K562 (cell line): ENCODE measurements around the gene SUPT5H. TPM values are rescaled to one million over a fixed set of nuclear protein-coding genes. Genes with fewer than 3 reads are reported as not detected.
"Not testable (repeated sequence)": the region's sequence is repeated elsewhere in the genome, so short reads cannot be mapped to it uniquely, and the experiment has no call there.

ENCODE experiments used
- CBFA2T3 ChIP-seq: fragments of 450-650 bp; IDR thresholded peaks from 2 replicates; pipeline ENCODE4 v1.6.1; 2017
- CXXC5 ChIP-seq: fragments of 250-450 bp; sonication (Bioruptor Pico); IDR thresholded peaks from 2 replicates; pipeline ENCODE4 v1.8.0; 2022; ENCODE audit warnings: inconsistent platforms, mild to moderate bottlenecking, moderate library complexity
- DMBX1 ChIP-seq: fragments of 250-450 bp; sonication (Bioruptor Pico); IDR thresholded peaks from 2 replicates; pipeline ENCODE4 v1.8.0; 2022; ENCODE audit warnings: inconsistent platforms, mild to moderate bottlenecking, moderate library complexity, borderline replicate concordance
- MECOM ChIP-seq: fragments of 250-450 bp; sonication (Bioruptor Pico); IDR thresholded peaks from 2 replicates; pipeline ENCODE4 v1.8.0; 2022; ENCODE audit warnings: inconsistent platforms
- MEF2D ChIP-seq: conservative IDR thresholded peaks from 2 replicates; pipeline ENCODE4 v1.6.1; 2016; ENCODE audit warnings: low read depth, missing genetic modification characterization, missing compliant biosample characterization
- NR2C1 ChIP-seq, 2 experiments: fragments of 450-650 bp; IDR thresholded peaks; 2 replicates each; pipeline ENCODE4 v1.6.1; 2017; ENCODE audit warnings: mild to moderate bottlenecking in 2 of 2, antibody characterized with exemption in 1 of 2, inconsistent platforms in 1 of 2, missing compliant biosample characterization in 1 of 2, missing genetic modification characterization in 1 of 2
- NR4A1 ChIP-seq, 2 experiments: fragments of 250-450 bp in 1 of 2; fragments of 450-650 bp in 1 of 2; sonication (Bioruptor Pico) in 1 of 2; IDR thresholded peaks; 2 replicates each; pipeline versions ENCODE4 v1.4.0 to v1.6.1; 2016 to 2020; ENCODE audit warnings: mild to moderate bottlenecking in 2 of 2, missing compliant biosample characterization in 1 of 2, missing genetic modification characterization in 1 of 2, moderate library complexity in 1 of 2
- PTTG1 ChIP-seq: fragments of 450-650 bp; IDR thresholded peaks from 2 replicates; pipeline ENCODE4 v1.6.1; 2016; ENCODE audit warnings: low read depth, mild to moderate bottlenecking, missing genetic modification characterization, missing compliant biosample characterization
- PYGO2 ChIP-seq: fragments of 450-650 bp; IDR thresholded peaks from 2 replicates; pipeline ENCODE4 v1.6.1; 2016; ENCODE audit warnings: mild to moderate bottlenecking, missing genetic modification characterization, moderate library complexity, missing compliant biosample characterization
- TCF3 ChIP-seq: sonication (generic); formaldehyde crosslinking; IDR thresholded peaks from 2 replicates; pipeline ENCODE4 v1.4.0; 2020; ENCODE audit warnings: mild to moderate bottlenecking, missing genetic modification reagents
- ZNF311 ChIP-seq: fragments of 250-450 bp; sonication (Bioruptor Pico); IDR thresholded peaks from 2 replicates; pipeline ENCODE4 v1.4.0; 2020; ENCODE audit warnings: mild to moderate bottlenecking, moderate library complexity
- ZNF583 ChIP-seq: fragments of 250-450 bp; sonication (Bioruptor Pico); IDR thresholded peaks from 2 replicates; pipeline ENCODE4 v1.4.0; 2020
- ZNF668 ChIP-seq: fragments of 250-450 bp; sonication (Bioruptor Pico); IDR thresholded peaks from 2 replicates; pipeline ENCODE4 v1.8.0; 2022; ENCODE audit warnings: mild to moderate bottlenecking, inconsistent platforms
- ZNF76 ChIP-seq: fragments of 250-450 bp; sonication (Bioruptor Pico); IDR thresholded peaks from 2 replicates; pipeline ENCODE4 v1.4.0; 2020; ENCODE audit warnings: mild to moderate bottlenecking, moderate library complexity, borderline replicate concordance
- polyA plus RNA-seq, 8 experiments: library from polyadenylated mRNA; depleted of rRNA in 4 of 8; stranded (reverse) in 5 of 8; unstranded in 3 of 8; fragments of >200 nt; fragmentation: Nextera tagmentation in 2 of 8; fragmentation: Illumina TruSeq in 1 of 8; extraction: Ambion mirVana in 2 of 8; extraction: Trizol in 1 of 8; gene quantifications; 2 replicates each; pipeline versions ENCODE4 v1.2.1 to v1.2.3, GENCODE V29; 2011 to 2014; ENCODE audit warnings: inconsistent platforms in 1 of 8, missing spikeins in 1 of 8
- total RNA-seq, 7 experiments: library from RNA; depleted of rRNA in 6 of 7; stranded (reverse); fragments of >200 nt in 6 of 7; fragmentation: Illumina TruSeq in 2 of 7; extraction: Trizol in 2 of 7; gene quantifications; 2 replicates each; pipeline versions ENCODE4 v1.2.1 to v1.2.3, GENCODE V29; 2011 to 2021; ENCODE audit warnings: low replicate concordance in 1 of 7
- TF ChIP-seq, protein P1 (sequence below), 2 experiments: fragments of 200-800 bp in 1 of 2; sonication (Bioruptor generic) in 1 of 2; sonication (generic) in 1 of 2; formaldehyde crosslinking in 1 of 2; IDR thresholded peaks in 1 of 2; conservative IDR thresholded peaks in 1 of 2; 2 replicates each; pipeline versions ENCODE4 v1.5.0 to v1.6.1; 2016 to 2020; ENCODE audit warnings: missing compliant biosample characterization in 1 of 2, missing genetic modification characterization in 1 of 2, missing genetic modification reagents in 1 of 2
- TF ChIP-seq, protein P2 (sequence below): fragments of 250-450 bp; sonication (Bioruptor Pico); IDR thresholded peaks from 2 replicates; pipeline ENCODE4 v1.4.0; 2020
- TF ChIP-seq, protein P3 (sequence below): fragments of 450-650 bp; conservative IDR thresholded peaks from 2 replicates; pipeline ENCODE4 v1.6.1; 2016; ENCODE audit warnings: missing genetic modification characterization, low read depth, mild to moderate bottlenecking, missing compliant biosample characterization, moderate library complexity
- TF ChIP-seq, protein P4 (sequence below): fragments of 450-650 bp; conservative IDR thresholded peaks from 2 replicates; pipeline ENCODE4 v1.6.1; 2016; ENCODE audit warnings: missing genetic modification characterization, low read depth, mild to moderate bottlenecking, control low read depth, missing compliant biosample characterization
- TF ChIP-seq, protein P5 (sequence below): fragments of 200-800 bp; sonication (Bioruptor generic); IDR thresholded peaks from 2 replicates; pipeline ENCODE4 v1.6.1; 2017; ENCODE audit warnings: missing genetic modification characterization, missing compliant biosample characterization

Gene SUPT5H
- total and polyA plus RNA-seq, 9 of the 15 experiments (the other 6 are each of a cell fraction or from before 2014, with no cell fraction given): 13.3 to 85.9 (median 35.9) TPM

DNA sequence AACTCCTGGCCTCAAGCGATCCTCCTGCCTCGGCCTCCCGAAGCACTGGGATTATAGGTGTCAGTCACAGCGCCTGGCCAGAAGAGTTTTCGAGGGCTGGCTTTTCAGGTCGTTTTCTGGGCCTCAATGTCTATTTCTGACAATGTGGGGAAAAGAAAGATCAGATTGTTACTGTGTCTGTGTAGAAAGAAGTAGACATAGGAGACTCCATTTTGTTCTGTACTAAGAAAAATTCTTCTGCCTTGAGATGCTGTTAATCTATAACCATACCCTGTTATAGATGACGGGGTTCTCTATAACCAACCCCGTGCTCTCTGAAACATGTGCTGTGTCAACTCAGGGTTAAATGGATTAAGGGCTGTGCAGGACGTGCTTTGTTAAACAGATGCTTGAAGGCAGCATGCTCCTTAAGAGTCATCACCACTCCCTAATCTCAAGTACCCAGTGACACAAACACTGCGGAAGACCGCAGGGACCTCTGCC, 34.0 kb downstream of the SUPT5H start (continued):
- TF ChIP-seq ZNF668 (peak; percentile 83), ZNF76 (peak; percentile 46; the same call in 1 of the 2 replicates), NR4A1 (tag; IDR thresholded peaks at IDR 0.05) (peak; percentile 92), NR2C1 (tag; IDR thresholded peaks at IDR 0.05) (peak; percentile 75), MEF2D (peak; percentile 77; the same call in 1 of the 2 replicates), MECOM (CRISPR knock-in tag) (peak; percentile 51; the same call in 1 of the 2 replicates), ZNF311 (CRISPR knock-in tag) (peak; percentile 89), CXXC5 (CRISPR knock-in tag) (peak; percentile 63), TCF3 (peak; percentile 39), DMBX1 (CRISPR knock-in tag) (peak; percentile 90), ZNF583 (CRISPR knock-in tag) (peak; percentile 40; the same call in 1 of the 2 replicates), CBFA2T3 (peak; percentile 47), PYGO2 (peak; percentile 52; the same call in 1 of the 2 replicates), PTTG1 (peak; percentile 72)
- TF ChIP-seq, protein P1, sequence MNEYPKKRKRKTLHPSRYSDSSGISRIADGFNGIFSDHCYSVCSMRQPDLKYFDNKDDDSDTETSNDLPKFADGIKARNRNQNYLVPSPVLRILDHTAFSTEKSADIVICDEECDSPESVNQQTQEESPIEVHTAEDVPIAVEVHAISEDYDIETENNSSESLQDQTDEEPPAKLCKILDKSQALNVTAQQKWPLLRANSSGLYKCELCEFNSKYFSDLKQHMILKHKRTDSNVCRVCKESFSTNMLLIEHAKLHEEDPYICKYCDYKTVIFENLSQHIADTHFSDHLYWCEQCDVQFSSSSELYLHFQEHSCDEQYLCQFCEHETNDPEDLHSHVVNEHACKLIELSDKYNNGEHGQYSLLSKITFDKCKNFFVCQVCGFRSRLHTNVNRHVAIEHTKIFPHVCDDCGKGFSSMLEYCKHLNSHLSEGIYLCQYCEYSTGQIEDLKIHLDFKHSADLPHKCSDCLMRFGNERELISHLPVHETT (CRISPR knock-in tag; conservative IDR thresholded peaks at IDR 0.05 in 1 of 2, IDR thresholded peaks at IDR 0.05 in 1 of 2): peak in 1 of 2 experiments; percentile 53; a peak in 1 of 4 replicates
- TF ChIP-seq NR4A1 (CRISPR knock-in tag; IDR thresholded peaks at IDR 0.05); NR2C1 (IDR thresholded peaks at IDR 0.05): not testable (repeated sequence)
- TF ChIP-seq, protein P2, sequence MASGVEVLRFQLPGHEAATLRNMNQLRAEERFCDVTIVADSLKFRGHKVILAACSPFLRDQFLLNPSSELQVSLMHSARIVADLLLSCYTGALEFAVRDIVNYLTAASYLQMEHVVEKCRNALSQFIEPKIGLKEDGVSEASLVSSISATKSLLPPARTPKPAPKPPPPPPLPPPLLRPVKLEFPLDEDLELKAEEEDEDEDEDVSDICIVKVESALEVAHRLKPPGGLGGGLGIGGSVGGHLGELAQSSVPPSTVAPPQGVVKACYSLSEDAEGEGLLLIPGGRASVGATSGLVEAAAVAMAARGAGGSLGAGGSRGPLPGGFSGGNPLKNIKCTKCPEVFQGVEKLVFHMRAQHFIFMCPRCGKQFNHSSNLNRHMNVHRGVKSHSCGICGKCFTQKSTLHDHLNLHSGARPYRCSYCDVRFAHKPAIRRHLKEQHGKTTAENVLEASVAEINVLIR (CRISPR knock-in tag): 0 out of 2 replicates have a peak, but pooled peaks have one; percentile 13
- TF ChIP-seq, protein P3, sequence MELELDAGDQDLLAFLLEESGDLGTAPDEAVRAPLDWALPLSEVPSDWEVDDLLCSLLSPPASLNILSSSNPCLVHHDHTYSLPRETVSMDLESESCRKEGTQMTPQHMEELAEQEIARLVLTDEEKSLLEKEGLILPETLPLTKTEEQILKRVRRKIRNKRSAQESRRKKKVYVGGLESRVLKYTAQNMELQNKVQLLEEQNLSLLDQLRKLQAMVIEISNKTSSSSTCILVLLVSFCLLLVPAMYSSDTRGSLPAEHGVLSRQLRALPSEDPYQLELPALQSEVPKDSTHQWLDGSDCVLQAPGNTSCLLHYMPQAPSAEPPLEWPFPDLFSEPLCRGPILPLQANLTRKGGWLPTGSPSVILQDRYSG (tag): peak; percentile 83
- TF ChIP-seq, protein P4, sequence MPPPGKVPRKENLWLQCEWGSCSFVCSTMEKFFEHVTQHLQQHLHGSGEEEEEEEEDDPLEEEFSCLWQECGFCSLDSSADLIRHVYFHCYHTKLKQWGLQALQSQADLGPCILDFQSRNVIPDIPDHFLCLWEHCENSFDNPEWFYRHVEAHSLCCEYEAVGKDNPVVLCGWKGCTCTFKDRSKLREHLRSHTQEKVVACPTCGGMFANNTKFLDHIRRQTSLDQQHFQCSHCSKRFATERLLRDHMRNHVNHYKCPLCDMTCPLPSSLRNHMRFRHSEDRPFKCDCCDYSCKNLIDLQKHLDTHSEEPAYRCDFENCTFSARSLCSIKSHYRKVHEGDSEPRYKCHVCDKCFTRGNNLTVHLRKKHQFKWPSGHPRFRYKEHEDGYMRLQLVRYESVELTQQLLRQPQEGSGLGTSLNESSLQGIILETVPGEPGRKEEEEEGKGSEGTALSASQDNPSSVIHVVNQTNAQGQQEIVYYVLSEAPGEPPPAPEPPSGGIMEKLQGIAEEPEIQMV (tag): peak; percentile 73
- TF ChIP-seq, protein P5, sequence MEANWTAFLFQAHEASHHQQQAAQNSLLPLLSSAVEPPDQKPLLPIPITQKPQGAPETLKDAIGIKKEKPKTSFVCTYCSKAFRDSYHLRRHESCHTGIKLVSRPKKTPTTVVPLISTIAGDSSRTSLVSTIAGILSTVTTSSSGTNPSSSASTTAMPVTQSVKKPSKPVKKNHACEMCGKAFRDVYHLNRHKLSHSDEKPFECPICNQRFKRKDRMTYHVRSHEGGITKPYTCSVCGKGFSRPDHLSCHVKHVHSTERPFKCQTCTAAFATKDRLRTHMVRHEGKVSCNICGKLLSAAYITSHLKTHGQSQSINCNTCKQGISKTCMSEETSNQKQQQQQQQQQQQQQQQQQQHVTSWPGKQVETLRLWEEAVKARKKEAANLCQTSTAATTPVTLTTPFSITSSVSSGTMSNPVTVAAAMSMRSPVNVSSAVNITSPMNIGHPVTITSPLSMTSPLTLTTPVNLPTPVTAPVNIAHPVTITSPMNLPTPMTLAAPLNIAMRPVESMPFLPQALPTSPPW (CRISPR knock-in tag): 0 out of 2 replicates have a peak, but pooled peaks have one; percentile 16
